HG02798 (cell line): ENCODE measurements around the gene TBKBP1.

Source experiments
- ATAC-seq: cut with Tn5 transposase; IDR thresholded peaks from one replicate; pipeline ENCODE4 v1.9.1; 2021; ENCODE audit warnings: mild to moderate bottlenecking; ENCODE audit not compliant: unreplicated experiment, poor library complexity

Gene TBKBP1

DNA sequence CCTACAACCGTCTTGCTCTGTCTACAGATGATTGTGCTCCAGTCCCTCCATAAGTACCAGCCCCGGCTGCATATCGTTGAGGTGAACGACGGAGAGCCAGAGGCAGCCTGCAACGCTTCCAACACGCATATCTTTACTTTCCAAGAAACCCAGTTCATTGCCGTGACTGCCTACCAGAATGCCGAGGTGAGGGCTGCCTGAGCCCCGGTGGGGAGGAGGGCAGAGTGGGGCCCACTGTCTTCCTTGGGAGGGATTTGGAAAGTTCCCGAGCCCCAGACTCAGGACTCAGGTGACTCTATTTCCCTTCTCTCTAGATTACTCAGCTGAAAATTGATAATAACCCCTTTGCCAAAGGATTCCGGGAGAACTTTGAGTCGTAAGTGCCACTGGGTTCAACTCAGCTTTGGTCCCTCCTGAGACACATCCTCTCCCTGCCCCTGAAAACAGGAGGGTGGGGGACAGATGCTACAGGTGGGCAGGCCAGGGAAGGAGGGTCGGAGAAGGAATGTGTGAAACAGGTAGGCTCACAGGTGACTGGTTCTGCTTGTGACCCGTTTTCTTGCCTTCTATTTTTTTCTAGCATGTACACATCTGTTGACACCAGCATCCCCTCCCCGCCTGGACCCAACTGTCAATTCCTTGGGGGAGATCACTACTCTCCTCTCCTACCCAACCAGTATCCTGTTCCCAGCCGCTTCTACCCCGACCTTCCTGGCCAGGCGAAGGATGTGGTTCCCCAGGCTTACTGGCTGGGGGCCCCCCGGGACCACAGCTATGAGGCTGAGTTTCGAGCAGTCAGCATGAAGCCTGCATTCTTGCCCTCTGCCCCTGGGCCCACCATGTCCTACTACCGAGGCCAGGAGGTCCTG, 50.4 kb downstream of the TBKBP1 start:
- ATAC-seq: no peak

DNA sequence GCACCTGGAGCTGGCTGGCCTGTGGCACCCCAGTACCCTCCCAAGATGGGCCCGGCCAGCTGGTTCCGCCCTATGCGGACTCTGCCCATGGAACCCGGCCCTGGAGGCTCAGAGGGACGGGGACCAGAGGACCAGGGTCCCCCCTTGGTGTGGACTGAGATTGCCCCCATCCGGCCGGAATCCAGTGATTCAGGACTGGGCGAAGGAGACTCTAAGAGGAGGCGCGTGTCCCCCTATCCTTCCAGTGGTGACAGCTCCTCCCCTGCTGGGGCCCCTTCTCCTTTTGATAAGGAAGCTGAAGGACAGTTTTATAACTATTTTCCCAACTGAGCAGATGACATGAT, 51.0 kb downstream of the TBKBP1 start:
- ATAC-seq: no peak

DNA sequence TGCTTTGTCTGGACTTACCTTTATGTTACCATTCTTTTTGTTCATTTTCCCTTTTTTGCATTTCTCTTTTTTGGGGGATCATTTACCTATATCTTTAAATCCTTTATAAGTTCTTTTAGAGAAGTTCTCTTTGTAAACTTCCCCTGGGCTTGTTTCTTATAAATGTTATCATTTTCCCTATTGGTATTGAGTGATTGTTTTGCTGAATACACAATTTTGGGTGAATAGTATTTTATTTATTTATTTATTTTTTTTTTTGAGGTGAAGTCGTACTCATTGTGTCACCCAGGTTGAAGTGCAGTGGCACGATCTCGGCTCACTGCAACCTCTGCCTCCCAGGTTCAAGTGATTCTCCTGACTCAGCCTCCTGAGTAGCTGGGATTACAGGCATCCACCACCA, 57.5 kb downstream of the TBKBP1 start:
- ATAC-seq: no peak

DNA sequence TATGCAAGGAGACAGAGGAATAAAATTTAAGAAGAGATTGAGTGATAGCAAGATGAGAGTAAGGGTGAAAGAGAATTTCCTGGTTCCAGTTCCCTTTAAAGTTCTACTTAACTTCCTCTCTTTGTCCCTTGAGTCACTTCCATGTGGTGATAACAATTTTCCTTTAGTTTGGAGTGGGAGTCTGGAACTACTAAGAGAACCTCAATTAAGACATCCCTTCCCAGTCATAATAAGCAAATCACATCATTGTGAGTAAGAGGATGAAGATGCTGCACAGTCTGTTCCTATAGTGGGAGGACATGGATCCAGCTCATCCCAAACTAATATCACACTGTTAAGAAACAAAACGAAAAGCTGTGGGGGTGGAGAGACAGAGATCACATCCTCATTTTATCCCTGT, 63.4 kb downstream of the TBKBP1 start:
- no peak for ATAC-seq

GRCh38 chr17:47760409-47761140, 66.6 kb downstream of the TBKBP1 start:
- ATAC-seq: no peak
